MM.1S (cell line): Measurements from ENCODE around the gene CLIC2.
"Not testable (repeated sequence)": the region's sequence is repeated elsewhere in the genome, so short reads cannot be mapped to it uniquely, and the experiment has no call there.

ENCODE experiments used
- DNase-seq: peaks from one replicate; pipeline ENCODE4 v3.0.0-alpha.2; 2015
- H2AFZ ChIP-seq: fragments of 300-600 bp; sonication (generic); 2 replicates; pipeline ENCODE4 v1.6.0; 2016; ENCODE audit warnings: antibody characterized with exemption, low read length
- H3F3A ChIP-seq: fragments of 300-600 bp; sonication (generic); 2 replicates; pipeline ENCODE4 v1.6.1; 2016; ENCODE audit warnings: mild to moderate bottlenecking, antibody characterized with exemption, low read length, moderate library complexity, mixed read lengths; ENCODE audit not compliant: insufficient read depth
- H3K27ac ChIP-seq: fragments of 300-600 bp; sonication (generic); 2 replicates; pipeline ENCODE4 v1.5.1; 2016; ENCODE audit warnings: mild to moderate bottlenecking, low read length
- H3K27me3 ChIP-seq: fragments of 300-600 bp; sonication (generic); replicated peaks from 2 replicates; pipeline ENCODE4 v1.6.0; 2016; ENCODE audit warnings: low read length; ENCODE audit not compliant: insufficient read depth
- H3K36me3 ChIP-seq: fragments of 300-600 bp; sonication (generic); replicated peaks from 2 replicates; pipeline ENCODE4 v1.6.1; 2016; ENCODE audit warnings: mild to moderate bottlenecking, low read length, mixed read lengths; ENCODE audit not compliant: insufficient read depth
- H3K4me1 ChIP-seq: fragments of 300-600 bp; sonication (generic); 2 replicates; pipeline ENCODE4 v1.6.1; 2016; ENCODE audit warnings: low read length, mixed read lengths
- H3K4me2 ChIP-seq: fragments of 300-600 bp; sonication (generic); 2 replicates; pipeline ENCODE4 v1.6.0; 2016; ENCODE audit warnings: low read depth, low read length
- H3K4me3 ChIP-seq: fragments of 300-600 bp; sonication (generic); 2 replicates; pipeline ENCODE4 v1.5.1; 2016; ENCODE audit warnings: low read length, mixed read lengths
- H3K79me2 ChIP-seq: fragments of 300-600 bp; sonication (generic); 2 replicates; pipeline ENCODE4 v1.6.1; 2016; ENCODE audit warnings: mixed run types, low read length, mixed read lengths
- H3K9ac ChIP-seq: fragments of 300-600 bp; sonication (generic); 2 replicates; pipeline ENCODE4 v1.6.1; 2016; ENCODE audit warnings: low read length, mixed read lengths
- H3K9me2 ChIP-seq: fragments of 300-600 bp; sonication (generic); replicated peaks from 2 replicates; pipeline ENCODE4 v1.6.1; 2016; ENCODE audit warnings: mild to moderate bottlenecking, low read length, mixed read lengths; ENCODE audit not compliant: insufficient read depth
- H3K9me3 ChIP-seq: fragments of 300-600 bp; sonication (generic); replicated peaks from 2 replicates; pipeline ENCODE4 v1.6.1; 2016; ENCODE audit warnings: mild to moderate bottlenecking, low read length, mixed read lengths; ENCODE audit not compliant: insufficient read depth
- H4K20me1 ChIP-seq: fragments of 300-600 bp; sonication (generic); 2 replicates; pipeline ENCODE4 v1.6.1; 2016; ENCODE audit warnings: mild to moderate bottlenecking, low read length, moderate library complexity, mixed read lengths; ENCODE audit not compliant: insufficient read depth
- EZH2 ChIP-seq: fragments of 300-600 bp; sonication (generic); optimal IDR thresholded peaks from 2 replicates; pipeline ENCODE3; 2017; ENCODE audit warnings: low read depth, mild to moderate bottlenecking, antibody characterized with exemption, low read length, mixed read lengths
- EZH2phosphoT487 ChIP-seq: fragments of 300-600 bp; sonication (generic); IDR thresholded peaks from 2 replicates; pipeline ENCODE4 v1.6.1; 2018; ENCODE audit warnings: antibody characterized with exemption, low read length
- TF ChIP-seq, protein P1 (sequence below): fragments of 300-600 bp; sonication (generic); IDR thresholded peaks from 2 replicates; pipeline ENCODE4 v1.5.1; 2016; ENCODE audit warnings: antibody characterized with exemption, low read length, mixed read lengths

Gene CLIC2

DNA sequence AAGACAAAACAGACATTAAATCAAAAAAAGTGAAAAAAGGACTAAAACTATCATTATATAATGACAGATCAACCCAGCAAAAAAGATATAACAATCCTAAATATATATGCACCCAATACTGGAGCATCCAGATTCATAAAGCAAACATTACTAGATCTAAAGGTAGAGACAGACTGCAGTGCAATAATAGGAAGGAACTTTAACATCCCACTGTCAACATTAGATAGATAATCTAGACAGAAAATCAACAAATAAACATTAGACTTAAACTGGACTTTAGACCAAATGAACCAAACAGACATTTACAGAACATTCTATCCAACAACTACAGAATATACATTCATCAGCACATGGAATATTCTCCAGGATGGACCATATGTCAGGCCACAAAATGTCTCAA, 40.6 kb downstream of the CLIC2 start:
- no peak for DNase-seq
- H3K4me3 ChIP-seq, result no peak overlapping the region
- no peak overlapping the region for H3K4me2 ChIP-seq
- no peak overlapping the region for H3K27ac ChIP-seq
- no peaks in the 10 kb centered on the region for H3K79me2 ChIP-seq
- no peak overlapping the region for H2AFZ ChIP-seq
- no peaks in the 10 kb centered on the region for H3F3A ChIP-seq
- no peaks in the 10 kb centered on the region for H3K4me1 ChIP-seq
- H3K9ac ChIP-seq, result no peak overlapping the region
- TF ChIP-seq EZH2 (no peak), EZH2phosphoT487 (no peak)
- TF ChIP-seq, protein P1, sequence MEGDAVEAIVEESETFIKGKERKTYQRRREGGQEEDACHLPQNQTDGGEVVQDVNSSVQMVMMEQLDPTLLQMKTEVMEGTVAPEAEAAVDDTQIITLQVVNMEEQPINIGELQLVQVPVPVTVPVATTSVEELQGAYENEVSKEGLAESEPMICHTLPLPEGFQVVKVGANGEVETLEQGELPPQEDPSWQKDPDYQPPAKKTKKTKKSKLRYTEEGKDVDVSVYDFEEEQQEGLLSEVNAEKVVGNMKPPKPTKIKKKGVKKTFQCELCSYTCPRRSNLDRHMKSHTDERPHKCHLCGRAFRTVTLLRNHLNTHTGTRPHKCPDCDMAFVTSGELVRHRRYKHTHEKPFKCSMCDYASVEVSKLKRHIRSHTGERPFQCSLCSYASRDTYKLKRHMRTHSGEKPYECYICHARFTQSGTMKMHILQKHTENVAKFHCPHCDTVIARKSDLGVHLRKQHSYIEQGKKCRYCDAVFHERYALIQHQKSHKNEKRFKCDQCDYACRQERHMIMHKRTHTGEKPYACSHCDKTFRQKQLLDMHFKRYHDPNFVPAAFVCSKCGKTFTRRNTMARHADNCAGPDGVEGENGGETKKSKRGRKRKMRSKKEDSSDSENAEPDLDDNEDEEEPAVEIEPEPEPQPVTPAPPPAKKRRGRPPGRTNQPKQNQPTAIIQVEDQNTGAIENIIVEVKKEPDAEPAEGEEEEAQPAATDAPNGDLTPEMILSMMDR, result no peak
- no peaks in the 10 kb centered on the region for H3K9me3 ChIP-seq
- no peaks in the 10 kb centered on the region for H3K9me2 ChIP-seq
- H3K36me3 ChIP-seq, result no peaks in the 10 kb centered on the region
- H3K27me3 ChIP-seq, result no peaks in the 10 kb centered on the region
- H4K20me1 ChIP-seq, result no peaks in the 10 kb centered on the region

DNA sequence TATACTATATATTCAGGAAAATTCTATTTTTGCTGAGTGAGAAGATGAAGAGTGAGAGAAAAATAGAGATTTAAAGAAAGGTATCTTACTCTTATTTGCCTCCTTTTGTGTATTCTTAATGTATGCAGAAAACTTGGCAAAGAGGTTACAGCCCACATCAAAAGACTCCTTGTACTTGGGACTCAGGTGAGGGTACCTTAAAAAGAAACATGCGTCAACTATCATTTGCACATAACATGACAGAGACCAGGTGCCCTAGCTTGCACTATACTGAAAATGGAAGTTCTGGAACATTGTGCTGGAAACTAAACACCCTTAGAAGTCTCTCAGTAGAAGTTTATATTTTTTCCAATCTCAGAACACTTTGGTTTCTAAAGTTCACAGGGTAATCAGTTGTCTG, 54.5 kb downstream of the CLIC2 start:
- Histone ChIP-seq H2AFZ (no peak overlapping the region), H3K9me2 (no peaks in the 10 kb centered on the region), H3K27ac (no peak overlapping the region), H3K27me3 (no peaks in the 10 kb centered on the region), H3K9me3 (no peaks in the 10 kb centered on the region), H3K4me2 (no peak overlapping the region), H3K4me1 (no peaks in the 10 kb centered on the region), H3F3A (no peaks in the 10 kb centered on the region), H3K4me3 (no peak overlapping the region), H3K36me3 (no peaks in the 10 kb centered on the region; the same call in 1 of the 2 replicates), H3K9ac (no peak overlapping the region), H3K79me2 (no peaks in the 10 kb centered on the region), H4K20me1 (no peaks in the 10 kb centered on the region)
- TF ChIP-seq EZH2phosphoT487 (no peak), EZH2 (no peak)
- TF ChIP-seq, protein P1, result no peak
- DNase-seq, result no peak

DNA sequence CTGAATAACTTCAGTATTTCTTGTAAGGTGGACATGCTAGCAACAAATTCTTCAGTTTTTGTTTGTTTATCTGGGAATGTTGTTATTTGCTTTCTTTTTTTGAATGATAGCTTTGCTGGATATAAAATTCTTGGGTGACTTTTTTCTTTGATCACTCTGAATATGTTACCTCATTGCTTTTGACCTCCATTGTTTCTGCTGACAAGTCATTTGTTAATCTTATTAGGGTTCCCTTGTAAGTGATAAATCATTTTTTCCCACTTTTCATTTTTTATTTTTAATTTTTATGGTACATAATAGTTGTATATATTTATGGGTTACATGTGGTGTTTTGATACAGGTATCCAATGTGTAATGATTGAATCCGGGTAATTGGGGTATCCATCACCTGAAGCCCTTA, 63.4 kb downstream of the CLIC2 start:
- Histone ChIP-seq H3K4me1 (no peaks in the 10 kb centered on the region), H3K9me2 (no peaks in the 10 kb centered on the region), H3K4me3 (no peak overlapping the region)

DNA sequence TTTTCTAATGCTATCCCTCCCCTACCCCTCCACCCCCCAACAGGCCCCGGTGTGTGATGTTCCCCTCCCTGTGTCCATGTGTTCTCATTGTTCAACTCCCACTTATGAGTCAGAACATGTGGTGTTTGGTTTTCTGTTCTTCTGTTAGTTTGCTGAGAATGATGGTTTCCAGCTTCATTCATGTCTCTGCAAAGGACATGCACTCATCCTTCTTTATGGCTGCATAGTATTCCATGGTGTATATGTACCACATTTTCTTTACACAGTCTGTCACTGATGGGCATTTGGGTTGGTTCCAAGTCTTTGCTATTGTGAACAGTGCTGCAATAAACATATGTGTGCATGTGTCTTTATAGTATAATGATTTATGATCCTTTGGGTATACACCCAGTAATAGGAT, 66.4 kb downstream of the CLIC2 start:
- H3K27me3 ChIP-seq, H3K27ac ChIP-seq, H3F3A ChIP-seq, H2AFZ ChIP-seq, H3K9me3 ChIP-seq, H4K20me1 ChIP-seq, H3K9me2 ChIP-seq, H3K4me2 ChIP-seq, H3K9ac ChIP-seq, DNase-seq, H3K79me2 ChIP-seq, H3K4me1 ChIP-seq, H3K36me3 ChIP-seq, H3K4me3 ChIP-seq: not testable (repeated sequence)

More for the DNA sequence above, 63.4 kb downstream of the CLIC2 start:
- H3K36me3 ChIP-seq, result no peaks in the 10 kb centered on the region
- no peak overlapping the region for H3K9ac ChIP-seq
- H3K27me3 ChIP-seq, result no peaks in the 10 kb centered on the region
- DNase-seq, result no peak
- H3K9me3 ChIP-seq, result no peaks in the 10 kb centered on the region
- no peaks in the 10 kb centered on the region for H4K20me1 ChIP-seq
- no peak overlapping the region for H3K27ac ChIP-seq
- H2AFZ ChIP-seq, result no peak overlapping the region
- no peaks in the 10 kb centered on the region for H3K79me2 ChIP-seq
- H3K4me2 ChIP-seq, result no peak overlapping the region
- TF ChIP-seq EZH2, result no peak
- no peak for TF ChIP-seq EZH2phosphoT487
- TF ChIP-seq, protein P1, result no peak
- no peaks in the 10 kb centered on the region for H3F3A ChIP-seq
